ENCODE measurements around the gene ATXN10.

GRCh38 chr22:45793161-45793560 lies 121.5 kb downstream of the ATXN10 start:
- no peak for TF ChIP-seq POLR2A (IDR thresholded peaks at IDR 0.05)
- TF ChIP-seq CTCF (IDR thresholded peaks at IDR 0.05), result no peak
